HuH-7.5 (cell line): ENCODE results near the gene ARPC5L.
"Not testable (repeated sequence)": the region's sequence is repeated elsewhere in the genome, so short reads cannot be mapped to it uniquely, and the experiment has no call there.

ENCODE experiments used
- DNase-seq: peaks from one replicate; pipeline ENCODE4 v3.0.0; 2011; ENCODE audit warnings: low spot score

The ARPC5L gene

GRCh38 chr9:124841075-124841821 lies 20.7 kb upstream of the ARPC5L start:
- DNase-seq, result no peak

DNA sequence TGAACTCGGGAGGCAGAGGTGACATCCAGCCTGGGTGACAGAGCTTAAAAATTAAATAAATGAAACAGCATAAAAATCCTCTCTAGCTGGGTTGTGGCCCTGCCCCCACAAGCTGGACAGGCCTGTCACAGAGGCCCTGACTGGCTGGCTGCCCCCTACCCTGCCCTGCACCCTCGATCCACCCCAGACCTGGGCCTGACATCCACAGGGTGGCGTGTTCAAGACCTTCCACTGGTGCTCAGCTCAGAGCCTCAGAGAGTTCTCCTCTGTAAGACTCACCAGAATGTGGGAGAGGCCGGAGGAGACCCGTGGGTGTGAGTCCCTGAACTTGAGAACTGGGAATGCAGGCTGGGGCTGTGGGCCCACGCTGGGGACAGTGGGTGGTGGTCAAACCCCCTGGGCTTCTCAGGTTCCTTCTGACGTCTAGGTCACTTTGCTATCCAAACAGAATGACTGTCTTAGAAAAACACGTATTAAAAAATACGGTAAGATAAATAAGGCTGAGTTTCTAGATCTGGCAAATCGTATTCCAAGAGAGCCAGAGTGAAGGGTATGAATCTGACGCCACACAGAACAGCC lies 18.4 kb upstream of the ARPC5L start:
- no peak for DNase-seq

- DNase-seq, result no peak
Measured at GRCh38 chr9:124844291-124844690, 17.6 kb upstream of the ARPC5L start.

- not testable (repeated sequence) for DNase-seq
Measured at GRCh38 chr9:124846467-124846866, 15.5 kb upstream of the ARPC5L start.

DNA sequence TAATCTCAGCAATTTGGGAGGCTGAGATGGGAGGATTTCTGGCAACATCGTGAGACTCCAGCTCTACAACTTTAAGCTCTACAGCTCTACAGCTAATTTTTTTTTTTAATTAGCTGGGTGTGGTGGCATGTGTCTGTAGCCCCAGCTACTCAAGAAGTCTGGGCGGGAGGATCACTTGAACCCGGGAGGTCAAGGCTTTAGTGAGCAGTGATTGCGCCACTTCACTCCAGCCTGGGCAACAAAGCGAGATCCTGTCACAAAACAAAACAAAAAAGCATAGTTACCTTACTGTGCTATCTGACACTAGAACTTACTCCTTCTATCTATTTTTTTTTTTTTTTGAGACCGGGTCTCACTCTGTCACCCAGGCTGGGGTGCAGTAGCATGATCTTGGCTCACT lies 15.0 kb upstream of the ARPC5L start:
- DNase-seq, result no peak

- DNase-seq, result no peak
Measured at GRCh38 chr9:124849801-124850200, 12.1 kb upstream of the ARPC5L start.

GRCh38 chr9:124852121-124852828 lies 9.7 kb upstream of the ARPC5L start:
- DNase-seq, result no peak

DNA sequence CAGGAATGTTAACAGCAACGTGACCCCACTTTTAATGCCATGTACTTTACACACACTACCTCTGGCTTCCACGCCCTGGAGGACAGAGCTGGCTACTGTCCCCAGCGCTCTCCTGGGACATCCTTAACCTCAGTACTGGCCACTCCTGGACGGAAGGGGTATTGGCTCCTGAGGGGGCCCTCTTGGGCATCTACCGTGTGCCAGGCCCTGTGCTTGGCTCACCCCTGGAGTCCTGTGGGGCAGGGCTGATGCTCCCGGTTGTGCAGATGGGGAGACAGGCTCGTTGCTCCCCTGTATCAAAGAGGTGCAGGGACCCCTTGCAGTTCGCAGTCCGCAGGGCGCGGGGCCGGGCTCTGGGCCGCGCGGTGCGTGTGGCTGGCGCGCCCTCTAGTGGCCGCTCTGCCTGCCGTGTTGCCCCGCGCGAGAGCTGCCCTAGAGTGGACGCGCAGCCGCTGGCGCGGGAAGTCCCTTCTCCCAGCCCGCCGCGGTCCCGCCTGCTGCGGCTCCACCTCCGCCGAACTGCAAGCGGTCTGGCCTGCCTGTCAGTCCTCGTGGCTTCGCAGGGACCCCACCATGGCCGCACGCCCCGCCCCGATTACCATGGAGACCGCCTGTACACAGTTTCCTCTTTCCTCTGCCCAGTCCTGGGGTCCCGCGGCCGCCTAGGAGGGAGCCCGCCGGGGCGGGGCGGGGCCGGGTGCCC lies 8.9 kb upstream of the ARPC5L start, which contains the start of gene WDR38:
Gene WDR38, plus strand, starts transcription at position 632 of the 703 bp plus-strand sequence. CDS start 72 bp downstream, outside the sequence.
- DNase-seq, result peak; percentile 98

DNA sequence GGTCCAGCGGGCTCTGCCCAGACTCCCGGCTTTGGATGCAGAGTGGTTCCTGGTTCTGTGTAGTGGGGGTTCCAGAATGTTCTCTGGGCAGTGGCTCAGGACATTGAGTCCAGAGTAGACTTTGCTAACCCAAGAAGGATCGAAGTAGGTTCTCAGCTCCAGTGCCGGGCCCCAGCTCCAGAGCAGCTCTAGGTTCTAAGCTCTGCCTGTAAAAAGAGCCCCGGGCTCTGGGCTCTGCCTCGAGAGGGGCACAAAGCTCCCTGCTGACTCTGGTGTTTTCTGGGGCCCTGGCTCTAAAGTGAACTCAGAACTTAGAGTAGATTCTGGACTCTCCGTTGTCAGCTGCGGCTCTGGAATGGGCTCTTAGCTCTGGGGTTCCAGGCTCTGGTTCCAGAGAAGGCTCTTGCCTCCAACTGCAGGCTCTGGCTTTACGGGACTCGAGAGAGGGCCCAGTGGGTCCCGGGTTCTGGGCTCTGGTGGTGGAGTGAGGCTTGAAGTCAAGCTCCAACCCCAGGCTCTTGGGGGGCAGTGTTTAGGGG lies 8.3 kb upstream of the ARPC5L start:
- no peak for DNase-seq

DNA sequence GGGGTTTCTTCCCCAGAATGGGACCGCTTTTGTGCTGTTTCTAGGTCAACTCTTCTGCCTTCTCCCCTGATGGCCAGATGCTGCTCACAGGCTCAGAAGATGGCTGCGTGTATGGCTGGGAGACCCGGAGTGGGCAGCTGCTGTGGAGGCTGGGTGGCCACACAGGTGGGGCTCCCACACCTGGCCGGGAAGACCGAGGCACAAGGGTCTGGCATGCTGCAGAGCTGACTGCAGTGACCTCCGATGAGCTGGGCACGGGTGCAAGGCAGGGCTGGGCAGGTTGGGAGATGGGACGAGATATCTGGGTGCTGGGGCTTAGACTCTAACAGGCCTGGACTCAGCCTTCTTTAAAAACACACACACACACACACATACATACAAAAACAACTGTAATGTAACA lies 7.8 kb upstream of the ARPC5L start:
- no peak for DNase-seq

GRCh38 chr9:124854822-124855221 lies 7.1 kb upstream of the ARPC5L start:
- no peak for DNase-seq

- no peak for DNase-seq
Measured at GRCh38 chr9:124855566-124855943, 6.4 kb upstream of the ARPC5L start.

- no peak for DNase-seq
Measured at GRCh38 chr9:124855944-124856765, 5.8 kb upstream of the ARPC5L start.

GRCh38 chr9:124857533-124858162 lies 4.3 kb upstream of the ARPC5L start:
- no peak for DNase-seq

GRCh38 chr9:124858330-124859046 lies 3.4 kb upstream of the ARPC5L start:
- DNase-seq, result no peak

GRCh38 chr9:124859803-124860581 lies 1.9 kb upstream of the ARPC5L start:
- no peak for DNase-seq

DNA sequence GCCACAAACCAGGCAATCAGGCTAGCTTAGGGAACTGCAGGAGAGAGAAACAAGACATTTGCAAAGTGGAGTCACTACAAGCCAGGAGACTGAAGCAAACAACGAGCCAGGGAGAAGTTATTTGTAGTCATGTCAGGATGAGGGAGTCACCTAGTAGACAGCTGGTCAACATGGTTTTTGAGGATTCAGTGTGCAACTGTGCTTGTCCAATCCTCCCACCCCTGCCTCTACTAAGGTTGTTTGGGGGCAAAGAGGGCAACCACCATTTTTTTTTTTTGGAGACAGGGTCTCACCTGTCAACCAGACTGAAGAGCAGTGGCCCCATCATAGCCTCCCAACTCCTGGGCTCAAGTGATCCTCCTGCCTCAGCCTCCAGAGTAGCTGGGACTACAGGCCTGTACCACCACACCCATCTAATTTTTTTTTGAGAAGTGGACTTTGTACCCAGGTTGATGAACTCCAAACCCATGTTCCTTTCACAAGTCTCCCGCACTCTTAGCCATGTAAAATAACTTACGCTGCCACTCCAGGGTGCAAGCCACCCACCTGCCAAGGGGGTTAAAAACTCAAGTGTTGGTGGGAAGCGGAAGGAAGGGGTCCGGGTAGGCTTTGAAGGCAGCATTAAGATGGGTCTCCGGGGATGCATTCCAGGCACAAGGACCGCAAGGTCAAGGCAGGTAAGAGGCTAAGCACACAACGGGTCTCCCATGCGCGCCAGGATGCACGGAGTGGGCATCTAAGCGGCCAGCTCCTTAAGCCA lies 1.2 kb upstream of the ARPC5L start:
- DNase-seq, result no peak

- no peak for DNase-seq
Measured at GRCh38 chr9:124863371-124863871, 1.5 kb downstream of the ARPC5L start.
